ENCODE data around the gene P2RX4.
"Not testable (repeated sequence)": the region's sequence is repeated elsewhere in the genome, so short reads cannot be mapped to it uniquely, and the experiment has no call there.

Gene P2RX4

GRCh38 chr12:121238604-121239350 lies 28.8 kb downstream of the P2RX4 start:
- no peak for DNase-seq (ENCODE audit: extremely low spot score, insufficient read length, low read depth)
- no peak for FAIRE-seq

- FAIRE-seq, result no peak
- no peak for DNase-seq (ENCODE audit: extremely low spot score, insufficient read length, low read depth)
Measured at GRCh38 chr12:121239351-121240061, 29.6 kb downstream of the P2RX4 start.

GRCh38 chr12:121240062-121240420 lies 30.1 kb downstream of the P2RX4 start:
- DNase-seq (ENCODE audit: extremely low spot score, insufficient read length, low read depth), result no peak
- FAIRE-seq, result no peak

- DNase-seq (ENCODE audit: extremely low spot score, insufficient read length, low read depth) (no peak), FAIRE-seq (no peak)
Measured at GRCh38 chr12:121240484-121241101, 30.7 kb downstream of the P2RX4 start.

GRCh38 chr12:121241156-121241970 lies 31.4 kb downstream of the P2RX4 start:
- DNase-seq (ENCODE audit: extremely low spot score, insufficient read length, low read depth) (no peak), FAIRE-seq (no peak)

GRCh38 chr12:121245031-121245430 lies 35.1 kb downstream of the P2RX4 start:
- no peak for FAIRE-seq
- DNase-seq (ENCODE audit: extremely low spot score, insufficient read length, low read depth), result no peak

GRCh38 chr12:121245951-121246350 lies 36.0 kb downstream of the P2RX4 start:
- FAIRE-seq (no peak), DNase-seq (ENCODE audit: extremely low spot score, insufficient read length, low read depth) (no peak)

- FAIRE-seq (no peak), DNase-seq (ENCODE audit: extremely low spot score, insufficient read length, low read depth) (no peak)
Measured at GRCh38 chr12:121246893-121247557, 37.1 kb downstream of the P2RX4 start.

- DNase-seq (ENCODE audit: extremely low spot score, insufficient read length, low read depth) (peak; percentile 64), FAIRE-seq (peak; percentile 98)
Measured at GRCh38 chr12:121248622-121249021, 38.7 kb downstream of the P2RX4 start.

GRCh38 chr12:121250359-121250758 lies 40.4 kb downstream of the P2RX4 start:
- no peak for DNase-seq (ENCODE audit: extremely low spot score, insufficient read length, low read depth)
- no peak for FAIRE-seq

GRCh38 chr12:121251838-121252237 lies 41.9 kb downstream of the P2RX4 start:
- FAIRE-seq (no peak), DNase-seq (ENCODE audit: extremely low spot score, insufficient read length, low read depth) (no peak)

GRCh38 chr12:121252712-121253345 lies 42.9 kb downstream of the P2RX4 start:
- DNase-seq (ENCODE audit: extremely low spot score, insufficient read length, low read depth) (no peak), FAIRE-seq (peak; percentile 35)

- FAIRE-seq (peak; percentile 98), DNase-seq (ENCODE audit: extremely low spot score, insufficient read length, low read depth) (peak; percentile 33)
Measured at GRCh38 chr12:121253638-121254335, 43.9 kb downstream of the P2RX4 start.

- FAIRE-seq (no peak), DNase-seq (ENCODE audit: extremely low spot score, insufficient read length, low read depth) (no peak)
Measured at GRCh38 chr12:121255433-121255832, 45.5 kb downstream of the P2RX4 start.

GRCh38 chr12:121257704-121258449 lies 47.9 kb downstream of the P2RX4 start:
- peak; percentile 77 for FAIRE-seq

GRCh38 chr12:121259074-121259473 lies 49.1 kb downstream of the P2RX4 start:
- FAIRE-seq (no peak), DNase-seq (ENCODE audit: extremely low spot score, insufficient read length, low read depth) (no peak)

More at GRCh38 chr12:121257704-121258449, 47.9 kb downstream of the P2RX4 start:
- DNase-seq (ENCODE audit: extremely low spot score, insufficient read length, low read depth), result not testable (repeated sequence)

GRCh38 chr12:121260091-121260490 lies 50.2 kb downstream of the P2RX4 start:
- FAIRE-seq (no peak), DNase-seq (ENCODE audit: extremely low spot score, insufficient read length, low read depth) (no peak)

GRCh38 chr12:121261398-121261797 lies 51.5 kb downstream of the P2RX4 start:
- no peak for FAIRE-seq

More at GRCh38 chr12:121261398-121261797, 51.5 kb downstream of the P2RX4 start:
- no peak for DNase-seq (ENCODE audit: extremely low spot score, insufficient read length, low read depth)
